ENCODE results near the gene DLX4. TPM values are rescaled to one million over a fixed set of nuclear protein-coding genes. Genes with fewer than 3 reads are reported as not detected.

Gene DLX4
- total RNA-seq, 2 donors from 2014 or later, result 1.9 to 3.0 TPM

GRCh38 chr17:49996495-49997300 lies 27.7 kb downstream of the DLX4 start:
- H3K27ac Mint-ChIP-seq, result no peak overlapping the region
- peak; percentile 43 to 50 for ATAC-seq (replicated peaks in 1 of 2)
- peaks cover 5 to 8% of the 10 kb centered on the region in 2 donors for H3K36me3 Mint-ChIP-seq (ENCODE audit: insufficient read depth in 2 of 2)
- H3K4me1 Mint-ChIP-seq (ENCODE audit: low read depth), result peaks cover 34% of the 10 kb centered on the region
- DNase-seq, result peak; percentile 76 to 83
- H3K9me3 Mint-ChIP-seq, result no peaks in the 10 kb centered on the region
- H3K4me3 Mint-ChIP-seq, result peak overlapping the region; percentile 67 to 79
- H3K27me3 Mint-ChIP-seq (ENCODE audit: low read depth), result peaks cover 83% of the 10 kb centered on the region

- H3K27me3 Mint-ChIP-seq (ENCODE audit: low read depth), result peaks cover 84% of the 10 kb centered on the region
- peak overlapping the region; percentile 29 to 70 for H3K4me3 Mint-ChIP-seq
- ATAC-seq (replicated peaks in 1 of 2), result peak in 1 of 2 donors; percentile 2
- no peak for DNase-seq
- no peaks in the 10 kb centered on the region for H3K9me3 Mint-ChIP-seq
- peaks cover 5 to 8% of the 10 kb centered on the region in 2 donors for H3K36me3 Mint-ChIP-seq (ENCODE audit: insufficient read depth in 2 of 2)
- H3K27ac Mint-ChIP-seq, result no peak overlapping the region
- H3K4me1 Mint-ChIP-seq (ENCODE audit: low read depth), result peaks cover 34% of the 10 kb centered on the region
Observed at GRCh38 chr17:49997301-49997650, 28.3 kb downstream of the DLX4 start.

- peaks cover 34% of the 10 kb centered on the region for H3K4me1 Mint-ChIP-seq (ENCODE audit: low read depth)
- H3K9me3 Mint-ChIP-seq, result no peaks in the 10 kb centered on the region
- peak; percentile 85 to 87 for ATAC-seq (replicated peaks in 1 of 2)
- peak overlapping the region; percentile 15 to 45 for H3K4me3 Mint-ChIP-seq
- H3K36me3 Mint-ChIP-seq (ENCODE audit: insufficient read depth in 2 of 2), result peaks cover 5 to 8% of the 10 kb centered on the region in 2 donors
- no peak overlapping the region for H3K27ac Mint-ChIP-seq
- peak; percentile 88 to 89 for DNase-seq
- peaks cover 82% of the 10 kb centered on the region for H3K27me3 Mint-ChIP-seq (ENCODE audit: low read depth)
Observed at GRCh38 chr17:49997773-49998703, 29.0 kb downstream of the DLX4 start.

- ATAC-seq (replicated peaks in 1 of 2), result no peak
- peak overlapping the region; percentile 15 to 45 for H3K4me3 Mint-ChIP-seq
Observed at GRCh38 chr17:49998836-49999511, 30.0 kb downstream of the DLX4 start.

GRCh38 chr17:50003911-50004310 lies 34.9 kb downstream of the DLX4 start:
- peaks cover 1 to 2% of the 10 kb centered on the region in 2 donors for H3K36me3 Mint-ChIP-seq (ENCODE audit: insufficient read depth in 2 of 2)
- no peak overlapping the region for H3K27ac Mint-ChIP-seq
- H3K27me3 Mint-ChIP-seq (ENCODE audit: low read depth), result peaks cover 59% of the 10 kb centered on the region
- H3K4me3 Mint-ChIP-seq, result no peak overlapping the region
- ATAC-seq (replicated peaks in 1 of 2), result no peak
- peaks cover 2 to 3% of the 10 kb centered on the region in 2 donors for H3K9me3 Mint-ChIP-seq
- H3K4me1 Mint-ChIP-seq (ENCODE audit: low read depth), result no peaks in the 10 kb centered on the region
- no peak for DNase-seq

More at GRCh38 chr17:49998836-49999511, 30.0 kb downstream of the DLX4 start:
- H3K36me3 Mint-ChIP-seq (ENCODE audit: insufficient read depth in 2 of 2), result peaks cover 4 to 5% of the 10 kb centered on the region in 2 donors
- peaks cover 77% of the 10 kb centered on the region for H3K27me3 Mint-ChIP-seq (ENCODE audit: low read depth)
- no peak overlapping the region for H3K27ac Mint-ChIP-seq
- H3K4me1 Mint-ChIP-seq (ENCODE audit: low read depth), result peaks cover 30% of the 10 kb centered on the region
- H3K9me3 Mint-ChIP-seq, result no peaks in the 10 kb centered on the region
- DNase-seq, result no peak

- H3K4me1 Mint-ChIP-seq (ENCODE audit: low read depth), result no peaks in the 10 kb centered on the region
- no peak for ATAC-seq (replicated peaks in 1 of 2)
- H3K4me3 Mint-ChIP-seq, result no peak overlapping the region
- peaks cover 7% of the 10 kb centered on the region in 2 donors for H3K36me3 Mint-ChIP-seq (ENCODE audit: insufficient read depth in 2 of 2)
- peaks cover 6 to 8% of the 10 kb centered on the region in 2 donors for H3K9me3 Mint-ChIP-seq
- H3K27me3 Mint-ChIP-seq (ENCODE audit: low read depth), result peaks cover 50% of the 10 kb centered on the region
- no peak for DNase-seq
- H3K27ac Mint-ChIP-seq, result no peak overlapping the region
Observed at GRCh38 chr17:50009282-50009681, 40.3 kb downstream of the DLX4 start.

- DNase-seq, result no peak
- ATAC-seq (replicated peaks in 1 of 2), result no peak
- Mint-ChIP-seq H3K27ac (no peak overlapping the region), H3K4me1 (ENCODE audit: low read depth) (no peaks in the 10 kb centered on the region), H3K4me3 (no peak overlapping the region), H3K27me3 (ENCODE audit: low read depth) (peaks cover 36% of the 10 kb centered on the region), H3K9me3 (peaks cover 14 to 15% of the 10 kb centered on the region in 2 donors), H3K36me3 (ENCODE audit: insufficient read depth in 2 of 2) (peaks cover 9 to 14% of the 10 kb centered on the region in 2 donors)
Observed at GRCh38 chr17:50013079-50013478, 44.1 kb downstream of the DLX4 start.

DNA sequence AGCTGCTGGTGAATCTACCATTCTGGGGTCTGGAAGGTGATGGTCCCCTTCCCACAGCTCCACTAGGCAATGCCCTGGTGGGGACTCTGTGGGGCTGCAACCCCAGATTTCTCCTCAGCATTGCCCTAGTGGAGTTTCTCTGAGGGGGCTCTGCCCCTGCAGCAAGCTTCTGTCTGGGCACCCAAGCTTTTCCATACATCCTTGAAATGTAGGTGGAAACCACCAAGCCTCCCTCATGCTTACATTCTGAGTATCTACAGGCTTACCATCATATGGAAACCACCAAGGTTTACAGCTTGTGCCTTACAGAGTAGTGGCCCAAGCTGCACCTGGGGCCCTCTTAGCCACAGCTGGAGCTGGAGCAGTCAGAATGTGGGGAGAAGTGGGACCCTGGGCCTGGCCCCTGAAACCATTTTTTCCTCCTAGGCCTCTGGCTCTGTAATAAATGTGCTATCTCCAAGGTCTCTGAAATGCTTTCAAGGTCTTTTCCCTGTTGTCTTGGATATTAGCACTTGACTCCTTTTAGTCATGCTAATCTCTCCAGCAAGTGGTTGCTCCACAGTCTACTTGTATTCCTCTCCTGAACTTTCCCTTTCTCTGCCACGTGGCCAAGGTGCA lies 45.6 kb downstream of the DLX4 start:
- H3K4me1 Mint-ChIP-seq (ENCODE audit: low read depth), result no peaks in the 10 kb centered on the region
- ATAC-seq (replicated peaks in 1 of 2), result no peak
- H3K9me3 Mint-ChIP-seq, result peaks cover 11% of the 10 kb centered on the region in 2 donors
- H3K36me3 Mint-ChIP-seq (ENCODE audit: insufficient read depth in 2 of 2), result peaks cover 6 to 10% of the 10 kb centered on the region in 2 donors
- no peak overlapping the region for H3K27ac Mint-ChIP-seq
- no peak overlapping the region for H3K4me3 Mint-ChIP-seq
- H3K27me3 Mint-ChIP-seq (ENCODE audit: low read depth), result peaks cover 23% of the 10 kb centered on the region
- no peak for DNase-seq

GRCh38 chr17:50015146-50015545 lies 46.2 kb downstream of the DLX4 start:
- ATAC-seq (replicated peaks in 1 of 2), result no peak
- Mint-ChIP-seq H3K9me3 (peaks cover 11% of the 10 kb centered on the region in 2 donors), H3K4me1 (ENCODE audit: low read depth) (no peaks in the 10 kb centered on the region), H3K27me3 (ENCODE audit: low read depth) (peaks cover 18% of the 10 kb centered on the region), H3K4me3 (no peak overlapping the region), H3K27ac (no peak overlapping the region), H3K36me3 (ENCODE audit: insufficient read depth in 2 of 2) (peaks cover 6 to 10% of the 10 kb centered on the region in 2 donors)
- no peak for DNase-seq

DNA sequence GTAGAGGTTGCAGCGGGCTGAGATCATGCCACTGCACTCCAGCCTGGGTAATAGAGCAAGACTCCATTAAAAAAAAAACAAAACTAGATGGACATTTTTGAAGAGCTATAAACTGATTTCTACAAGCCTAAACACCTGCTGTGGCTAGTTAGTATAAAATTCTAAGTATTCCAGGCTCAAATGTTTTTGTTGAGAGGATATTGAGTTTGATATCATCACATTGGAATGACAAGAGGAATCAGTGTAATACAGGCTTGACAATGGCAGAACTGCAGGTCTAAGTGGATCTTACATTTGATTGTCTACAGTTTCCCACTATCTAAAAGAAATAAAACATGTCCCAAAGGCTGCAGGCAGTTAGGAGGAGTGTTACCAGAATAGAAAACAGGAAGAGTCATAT lies 49.9 kb downstream of the DLX4 start:
- no peak for DNase-seq
- no peak overlapping the region for H3K4me3 Mint-ChIP-seq
- ATAC-seq (replicated peaks in 1 of 2), result no peak
- H3K4me1 Mint-ChIP-seq (ENCODE audit: low read depth), result no peaks in the 10 kb centered on the region
- peaks cover 6 to 9% of the 10 kb centered on the region in 2 donors for H3K9me3 Mint-ChIP-seq
- peaks cover 10% of the 10 kb centered on the region for H3K27me3 Mint-ChIP-seq (ENCODE audit: low read depth)
- peaks cover 2 to 7% of the 10 kb centered on the region in 2 donors for H3K36me3 Mint-ChIP-seq (ENCODE audit: insufficient read depth in 2 of 2)
- H3K27ac Mint-ChIP-seq, result no peak overlapping the region

DNA sequence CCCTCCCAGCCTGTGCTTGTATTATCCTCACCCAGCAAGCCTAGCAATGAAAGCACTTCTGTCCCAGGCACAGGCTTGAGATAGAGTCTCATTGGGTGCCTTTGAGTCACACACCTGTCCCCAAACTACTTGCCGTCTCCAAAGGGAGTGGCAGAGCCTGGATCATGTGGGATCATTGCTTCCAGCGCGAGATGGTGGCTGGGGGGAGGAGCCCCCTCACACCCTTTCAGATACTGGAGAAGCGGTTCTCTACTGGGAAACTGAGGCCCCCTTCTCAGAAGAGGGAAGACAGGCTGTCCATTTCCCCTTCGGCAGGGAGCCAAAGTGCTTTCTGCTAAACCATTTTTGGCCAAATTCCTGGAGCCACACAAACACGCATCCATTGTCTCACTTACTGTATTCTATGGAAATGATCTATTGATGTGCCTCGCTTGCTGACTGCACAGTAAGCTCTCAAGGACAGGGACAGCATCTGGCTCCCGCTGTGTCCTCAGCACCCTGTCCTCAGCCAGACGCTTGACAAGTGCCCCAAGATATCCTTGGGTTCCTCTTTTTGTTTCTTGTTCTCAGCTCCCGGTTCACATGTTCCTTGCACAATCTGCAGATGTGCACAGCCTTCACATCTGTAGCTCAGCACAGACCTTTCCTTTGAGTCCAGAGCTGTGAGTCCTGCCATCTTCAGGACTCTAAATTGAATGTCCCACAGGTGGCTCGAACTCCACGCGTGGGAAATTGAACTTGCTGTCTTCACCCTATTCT lies 52.0 kb downstream of the DLX4 start:
- DNase-seq, result no peak
- Mint-ChIP-seq H3K27me3 (ENCODE audit: low read depth) (peaks cover 10% of the 10 kb centered on the region), H3K36me3 (ENCODE audit: insufficient read depth in 2 of 2) (no peaks in the 10 kb centered on the region), H3K4me1 (ENCODE audit: low read depth) (no peaks in the 10 kb centered on the region), H3K27ac (no peak overlapping the region), H3K4me3 (no peak overlapping the region), H3K9me3 (no peaks in the 10 kb centered on the region)
- ATAC-seq (replicated peaks in 1 of 2), result no peak

Data from activated T-cell treated with anti-CD3 and anti-CD28 coated beads, Interleukin-2, amount 50 U/mL, for 72 hours (primary cell).